OCI-LY3 (cell line): Measurements from ENCODE around the gene KRTAP5-3.

Experiments used
- H2AFZ ChIP-seq: fragments of 200-600, 300-600 bp; shearing (Covaris generic); 2 replicates; pipeline ENCODE4 v1.6.0; 2014; ENCODE audit warnings: antibody characterized with exemption, low read depth, low read length
- H3K27ac ChIP-seq: fragments of 200-600, 300-600 bp; sonication (generic); 2 replicates; pipeline ENCODE4 v1.5.1; 2014; ENCODE audit warnings: mild to moderate bottlenecking, low read length, moderate library complexity, mixed read lengths
- H3K27me3 ChIP-seq: fragments of 200-600, 300-600 bp; sonication (generic); 2 replicates; pipeline ENCODE4 v1.6.1; 2014; ENCODE audit warnings: low read depth, low read length, mixed read lengths
- H3K36me3 ChIP-seq: fragments of 200-600, 300-600 bp; sonication (generic); replicated peaks from 2 replicates; pipeline ENCODE3; 2014; ENCODE audit warnings: low read depth, low read length, mixed read lengths
- H3K4me1 ChIP-seq: fragments of 300-600, 200-600 bp; sonication (generic); 2 replicates; pipeline ENCODE4 v1.6.1; 2014; ENCODE audit warnings: low read length, mixed read lengths
- H3K4me2 ChIP-seq: fragments of 200-600, 300-600 bp; sonication (generic); 2 replicates; pipeline ENCODE4 v1.6.1; 2014; ENCODE audit warnings: low read length, mixed read lengths
- H3K4me3 ChIP-seq: fragments of 300-600, 200-600 bp; sonication (generic); 2 replicates; pipeline ENCODE4 v1.5.1; 2014; ENCODE audit warnings: antibody characterized with exemption, mild to moderate bottlenecking, low read length, moderate library complexity
- H3K79me2 ChIP-seq: fragments of 300-600, 200-600 bp; shearing (Covaris generic); 2 replicates; pipeline ENCODE4 v1.6.1; 2014; ENCODE audit warnings: mild to moderate bottlenecking, low read length, mixed read lengths
- H3K9ac ChIP-seq: fragments of 300-600, 200-600 bp; shearing (Covaris generic); 2 replicates; pipeline ENCODE4 v1.6.0; 2014; ENCODE audit warnings: mild to moderate bottlenecking, low read length, moderate library complexity
- H3K9me3 ChIP-seq: fragments of 200-600, 300-600 bp; shearing (Covaris generic); 2 replicates; pipeline ENCODE4 v1.6.1; 2014; ENCODE audit warnings: low read length, mixed read lengths; ENCODE audit not compliant: insufficient read depth
- H4K20me1 ChIP-seq: fragments of 200-600, 300-600 bp; sonication (generic); 2 replicates; pipeline ENCODE4 v1.6.1; 2016; ENCODE audit warnings: low read length, mixed read lengths; ENCODE audit not compliant: insufficient read depth
- CTCF ChIP-seq: fragments of 200-600, 300-600 bp; sonication (generic); IDR thresholded peaks from 2 replicates; pipeline ENCODE4 v1.5.1; 2014; ENCODE audit warnings: antibody characterized with exemption, low read length, low read depth
- EZH2phosphoT487 ChIP-seq: fragments of 200-600 bp; shearing (Covaris generic); IDR thresholded peaks from 2 replicates; pipeline ENCODE4 v1.6.1; 2018; ENCODE audit warnings: antibody characterized with exemption, mixed run types, low read depth

The KRTAP5-3 gene

GRCh38 chr11:1628506-1629325 is 20.5 kb upstream of the KRTAP5-3 start:
- Histone ChIP-seq H3K9ac (no peak overlapping the region), H3K36me3 (no peaks in the 10 kb centered on the region), H3K9me3 (no peaks in the 10 kb centered on the region), H3K4me3 (no peak overlapping the region), H3K4me1 (no peaks in the 10 kb centered on the region), H2AFZ (no peak overlapping the region), H3K79me2 (no peaks in the 10 kb centered on the region), H3K4me2 (peak overlapping the region; percentile 27; the same call in 1 of the 2 replicates), H3K27me3 (peaks cover 70% of the 10 kb centered on the region), H4K20me1 (no peaks in the 10 kb centered on the region), H3K27ac (no peak overlapping the region)
- no peak for TF ChIP-seq EZH2phosphoT487
- TF ChIP-seq CTCF, result peak; percentile 88

DNA sequence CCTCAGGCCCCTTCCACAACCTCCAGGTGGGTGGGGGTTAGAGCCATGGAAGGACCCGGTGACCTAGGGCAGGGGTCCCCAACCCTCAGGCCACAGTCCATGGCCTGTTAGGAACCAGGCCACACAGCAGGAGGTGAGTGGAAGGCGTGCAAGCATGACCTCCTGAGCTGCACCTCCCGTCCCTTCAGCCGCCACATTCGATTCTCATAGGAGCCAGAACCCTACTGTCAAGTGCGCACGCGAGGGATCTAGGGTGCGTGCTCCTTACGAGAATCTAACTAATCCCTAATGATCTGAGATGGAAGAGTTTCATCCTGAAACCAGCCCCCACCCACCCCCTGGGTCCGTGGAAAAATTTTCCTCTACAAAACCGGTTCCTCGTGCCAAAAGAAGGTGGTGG is 17.3 kb upstream of the KRTAP5-3 start:
- Histone ChIP-seq H3K79me2 (no peaks in the 10 kb centered on the region), H3K27ac (no peak overlapping the region), H3K9ac (no peak overlapping the region), H3K36me3 (no peaks in the 10 kb centered on the region), H3K9me3 (no peaks in the 10 kb centered on the region), H2AFZ (no peak overlapping the region), H3K4me3 (no peak overlapping the region), H3K4me2 (no peak overlapping the region), H4K20me1 (no peaks in the 10 kb centered on the region), H3K4me1 (no peaks in the 10 kb centered on the region), H3K27me3 (peaks cover 48% of the 10 kb centered on the region)
- TF ChIP-seq CTCF (no peak), EZH2phosphoT487 (no peak)

DNA sequence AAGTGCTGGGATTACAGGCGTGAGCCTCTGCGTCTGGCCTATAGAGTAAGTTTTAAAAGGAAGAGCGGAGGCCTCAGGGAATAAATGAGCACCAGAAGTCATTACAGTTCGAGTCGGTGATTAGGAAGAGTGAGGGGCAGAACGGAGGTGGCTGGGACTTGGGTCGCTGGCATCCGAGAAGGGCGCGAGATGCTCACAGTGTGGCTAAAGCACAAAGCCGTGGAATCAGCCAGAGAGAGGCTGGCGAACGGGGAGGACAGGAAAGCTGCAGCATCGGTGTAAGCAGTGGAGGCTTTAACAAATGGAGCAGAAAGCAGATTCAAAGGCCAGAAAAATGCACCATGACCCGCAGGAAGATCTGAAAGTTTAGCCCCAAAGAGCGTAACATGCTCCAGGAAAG is 16.4 kb upstream of the KRTAP5-3 start:
- Histone ChIP-seq H3K4me1 (no peaks in the 10 kb centered on the region), H3K9me3 (no peaks in the 10 kb centered on the region), H4K20me1 (no peaks in the 10 kb centered on the region), H3K36me3 (no peaks in the 10 kb centered on the region), H2AFZ (no peak overlapping the region), H3K9ac (no peak overlapping the region), H3K79me2 (no peaks in the 10 kb centered on the region), H3K27me3 (peaks cover 53% of the 10 kb centered on the region), H3K27ac (no peak overlapping the region), H3K4me3 (no peak overlapping the region), H3K4me2 (no peak overlapping the region)
- TF ChIP-seq EZH2phosphoT487 (no peak), CTCF (no peak)

DNA sequence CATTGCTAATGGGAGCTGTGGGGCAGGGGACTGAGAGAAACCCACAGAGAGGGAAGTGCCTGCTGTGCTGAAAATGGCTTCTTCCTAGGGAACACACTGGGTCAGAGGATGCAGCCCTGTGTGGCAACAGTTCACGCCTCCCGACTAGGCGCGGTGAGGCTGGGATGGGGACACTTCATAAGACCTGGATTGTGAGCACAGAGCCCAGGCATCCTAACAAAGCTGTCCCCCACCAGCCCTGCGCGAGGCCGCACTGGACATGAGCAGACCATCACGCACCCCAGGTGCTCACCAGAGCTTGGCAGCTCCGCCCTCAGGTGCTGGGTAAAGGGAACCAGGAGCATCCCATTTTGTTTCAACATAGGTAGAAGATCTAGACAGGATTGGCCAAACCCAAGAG is 15.5 kb upstream of the KRTAP5-3 start:
- Histone ChIP-seq H3K27ac (no peak overlapping the region), H3K27me3 (peaks cover 47% of the 10 kb centered on the region), H3K9me3 (no peaks in the 10 kb centered on the region), H2AFZ (no peak overlapping the region), H3K4me3 (no peak overlapping the region), H3K79me2 (no peaks in the 10 kb centered on the region), H4K20me1 (no peaks in the 10 kb centered on the region), H3K9ac (no peak overlapping the region), H3K4me1 (no peaks in the 10 kb centered on the region), H3K4me2 (no peak overlapping the region), H3K36me3 (no peaks in the 10 kb centered on the region)
- TF ChIP-seq EZH2phosphoT487 (no peak), CTCF (no peak)
